ENCODE results near the gene CPED1. TPM values are rescaled to one million over a fixed set of nuclear protein-coding genes. Genes with fewer than 3 reads are reported as not detected.

CPED1 gene
- total RNA-seq, 2 experiments from 2014 or later, result not detected

- no peaks in the 10 kb centered on the region for H4K20me1 ChIP-seq (ENCODE audit: insufficient read depth, low read length)
- no peaks in the 10 kb centered on the region for H3K4me1 ChIP-seq (ENCODE audit: insufficient read depth, low read length, poor library complexity, severe bottlenecking)
- DNase-seq (ENCODE audit: low spot score), result no peak
- H3K79me2 ChIP-seq (ENCODE audit: insufficient read depth, low read depth, low read length), result no peaks in the 10 kb centered on the region
- intact Hi-C loops (cut with micrococcal nuclease; ENCODE audit: unreplicated experiment), result loop anchor here (10.0 kb wide), 1 partner anchor 210 kb away; no protein-coding TSS in a partner anchor
- H2AFZ ChIP-seq (ENCODE audit: low read length), result no peak overlapping the region
- no TSS peak for BruUV-seq (replicated peaks)
- no peak overlapping the region for H3K27ac ChIP-seq (ENCODE audit: low read depth, low read length, poor library complexity, severe bottlenecking)
- H3K4me2 ChIP-seq (ENCODE audit: low read length), result no peak overlapping the region
- H3K36me3 ChIP-seq (ENCODE audit: insufficient read depth, low read length), result no peaks in the 10 kb centered on the region
- POLR2A ChIA-PET, result no interaction called here
- H3K9me2 ChIP-seq (ENCODE audit: insufficient read depth, low read length), result no peaks in the 10 kb centered on the region
- no peak overlapping the region for H3K4me3 ChIP-seq (ENCODE audit: low read depth, low read length, poor library complexity, severe bottlenecking)
- CTCF ChIA-PET (ENCODE audit: unreplicated experiment), result no interaction called here
- H3K9me3 ChIP-seq (ENCODE audit: low read length), result no peaks in the 10 kb centered on the region
- TF ChIP-seq, protein P1, sequence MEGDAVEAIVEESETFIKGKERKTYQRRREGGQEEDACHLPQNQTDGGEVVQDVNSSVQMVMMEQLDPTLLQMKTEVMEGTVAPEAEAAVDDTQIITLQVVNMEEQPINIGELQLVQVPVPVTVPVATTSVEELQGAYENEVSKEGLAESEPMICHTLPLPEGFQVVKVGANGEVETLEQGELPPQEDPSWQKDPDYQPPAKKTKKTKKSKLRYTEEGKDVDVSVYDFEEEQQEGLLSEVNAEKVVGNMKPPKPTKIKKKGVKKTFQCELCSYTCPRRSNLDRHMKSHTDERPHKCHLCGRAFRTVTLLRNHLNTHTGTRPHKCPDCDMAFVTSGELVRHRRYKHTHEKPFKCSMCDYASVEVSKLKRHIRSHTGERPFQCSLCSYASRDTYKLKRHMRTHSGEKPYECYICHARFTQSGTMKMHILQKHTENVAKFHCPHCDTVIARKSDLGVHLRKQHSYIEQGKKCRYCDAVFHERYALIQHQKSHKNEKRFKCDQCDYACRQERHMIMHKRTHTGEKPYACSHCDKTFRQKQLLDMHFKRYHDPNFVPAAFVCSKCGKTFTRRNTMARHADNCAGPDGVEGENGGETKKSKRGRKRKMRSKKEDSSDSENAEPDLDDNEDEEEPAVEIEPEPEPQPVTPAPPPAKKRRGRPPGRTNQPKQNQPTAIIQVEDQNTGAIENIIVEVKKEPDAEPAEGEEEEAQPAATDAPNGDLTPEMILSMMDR (conservative IDR thresholded peaks at IDR 0.05; ENCODE audit: low read length), result no peak
- no peak for TF ChIP-seq EZH2phosphoT487 (IDR thresholded peaks at IDR 0.05; ENCODE audit: borderline replicate concordance, low read depth, low read length)
Observed at GRCh38 chr7:121334376-121334775, 345.9 kb downstream of the CPED1 start.

- H4K20me1 ChIP-seq (ENCODE audit: insufficient read depth, low read length), result no peaks in the 10 kb centered on the region
- intact Hi-C loops (cut with micrococcal nuclease; ENCODE audit: unreplicated experiment), result loop anchor here (10.0 kb wide), 1 partner anchor 210 kb away; no protein-coding TSS in a partner anchor
- TF ChIP-seq EZH2phosphoT487 (IDR thresholded peaks at IDR 0.05; ENCODE audit: borderline replicate concordance, low read depth, low read length), result no peak
- TF ChIP-seq, protein P1 (conservative IDR thresholded peaks at IDR 0.05; ENCODE audit: low read length), result no peak
- H3K9me3 ChIP-seq (ENCODE audit: low read length), result no peaks in the 10 kb centered on the region
- H3K4me3 ChIP-seq (ENCODE audit: low read depth, low read length, poor library complexity, severe bottlenecking), result no peak overlapping the region
- no peak overlapping the region for H2AFZ ChIP-seq (ENCODE audit: low read length)
- no peaks in the 10 kb centered on the region for H3K36me3 ChIP-seq (ENCODE audit: insufficient read depth, low read length)
- H3K9me2 ChIP-seq (ENCODE audit: insufficient read depth, low read length), result no peaks in the 10 kb centered on the region
- no peaks in the 10 kb centered on the region for H3K79me2 ChIP-seq (ENCODE audit: insufficient read depth, low read depth, low read length)
- ChIA-PET CTCF (ENCODE audit: unreplicated experiment) (no interaction called here), POLR2A (interaction anchor here (0.7 kb wide), 1 partner anchor 208 kb away, joined by 3 read pairs; no protein-coding TSS in a partner anchor)
- DNase-seq (ENCODE audit: low spot score), result no peak
- H3K4me2 ChIP-seq (ENCODE audit: low read length), result no peak overlapping the region
- no peak overlapping the region for H3K27ac ChIP-seq (ENCODE audit: low read depth, low read length, poor library complexity, severe bottlenecking)
- H3K4me1 ChIP-seq (ENCODE audit: insufficient read depth, low read length, poor library complexity, severe bottlenecking), result no peaks in the 10 kb centered on the region
- BruUV-seq (replicated peaks), result no TSS peak
Observed at GRCh38 chr7:121334875-121335648, 346.6 kb downstream of the CPED1 start.

DNA sequence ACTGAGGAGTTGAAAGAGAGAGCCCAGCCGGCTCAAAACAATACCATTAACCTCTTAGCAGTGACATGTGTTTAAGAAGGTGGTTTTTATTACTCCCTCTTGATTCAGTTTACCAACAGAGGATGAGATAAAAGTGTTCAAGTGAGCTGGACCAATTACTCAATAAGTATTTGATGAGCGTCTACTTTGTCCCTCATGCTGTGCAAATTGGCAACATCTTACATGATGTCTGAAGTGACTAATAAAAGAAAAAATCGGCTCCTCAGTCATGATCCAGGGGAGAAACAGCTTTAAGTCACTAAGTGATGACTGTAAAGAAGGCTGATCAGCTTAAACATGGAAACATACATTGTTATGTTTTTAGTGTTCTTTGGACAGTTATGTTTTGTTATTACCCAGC lies 348.1 kb downstream of the CPED1 start:
- no TSS peak for BruUV-seq (replicated peaks)
- no peak for TF ChIP-seq EZH2phosphoT487 (IDR thresholded peaks at IDR 0.05; ENCODE audit: borderline replicate concordance, low read depth, low read length)
- TF ChIP-seq, protein P1 (conservative IDR thresholded peaks at IDR 0.05; ENCODE audit: low read length), result no peak
- no peaks in the 10 kb centered on the region for H3K9me3 ChIP-seq (ENCODE audit: low read length)
- H3K79me2 ChIP-seq (ENCODE audit: insufficient read depth, low read depth, low read length), result no peaks in the 10 kb centered on the region
- no peak overlapping the region for H3K4me2 ChIP-seq (ENCODE audit: low read length)
- ChIA-PET POLR2A (interaction anchor here (0.9 to 1.0 kb wide), 2 partner anchors 12 to 35 kb away, joined by 3 to 4 read pairs; no protein-coding TSS in a partner anchor), CTCF (ENCODE audit: unreplicated experiment) (interaction anchor here (0.7 kb wide), 1 partner anchor 347 kb away, joined by 3 read pairs; no protein-coding TSS in a partner anchor)
- intact Hi-C loops (cut with micrococcal nuclease; ENCODE audit: unreplicated experiment), result loop anchor here (10.0 kb wide), 1 partner anchor 212 kb away; no protein-coding TSS in a partner anchor
- no peak overlapping the region for H3K4me3 ChIP-seq (ENCODE audit: low read depth, low read length, poor library complexity, severe bottlenecking)
- no peak overlapping the region for H2AFZ ChIP-seq (ENCODE audit: low read length)
- no peak for DNase-seq (ENCODE audit: low spot score)
- no peaks in the 10 kb centered on the region for H4K20me1 ChIP-seq (ENCODE audit: insufficient read depth, low read length)
- H3K4me1 ChIP-seq (ENCODE audit: insufficient read depth, low read length, poor library complexity, severe bottlenecking), result no peaks in the 10 kb centered on the region
- H3K9me2 ChIP-seq (ENCODE audit: insufficient read depth, low read length), result no peaks in the 10 kb centered on the region
- H3K36me3 ChIP-seq (ENCODE audit: insufficient read depth, low read length), result no peaks in the 10 kb centered on the region
- no peak overlapping the region for H3K27ac ChIP-seq (ENCODE audit: low read depth, low read length, poor library complexity, severe bottlenecking)

Measured in OCI-LY7 (cell line).